Heart left ventricle (tissue), 16 donors: Measurements from ENCODE around the gene CZIB. TPM values are rescaled to one million over a fixed set of nuclear protein-coding genes. Genes with fewer than 3 reads are reported as not detected.

Experiments used
- ATAC-seq, 4 donors: fragments of 200-7000 bp; cut with Tn5 transposase; one replicate each; pipeline ENCODE4 v1.9.1; 2020 to 2022; ENCODE audit warnings: moderate library complexity in 4 of 4, mild to moderate bottlenecking in 3 of 4, moderate number of reproducible peaks in 1 of 4
- DNase-seq, 5 donors: peaks; one replicate each; pipeline ENCODE4 v3.0.0-alpha.2; 2020
- H3K27ac ChIP-seq, 12 donors: fragments of 200-600 bp; sonication (generic) in 4 of 12; one replicate each; pipeline versions ENCODE4 v1.5.0 to v1.8.0; 2016 to 2022; ENCODE audit warnings: mild to moderate bottlenecking in 2 of 12
- H3K27me3 ChIP-seq, 9 donors: fragments of 200-600 bp; sonication (generic) in 2 of 9; one replicate each; pipeline versions ENCODE4 v1.5.1 to v1.8.0; 2016 to 2022; ENCODE audit warnings: mild to moderate bottlenecking in 3 of 9
- H3K36me3 ChIP-seq, 9 donors: fragments of 200-600 bp; sonication (generic) in 2 of 9; one replicate each; pipeline versions ENCODE4 v1.5.0 to v1.8.0; 2018 to 2022; ENCODE audit warnings: mild to moderate bottlenecking in 2 of 9
- H3K4me1 ChIP-seq, 12 donors: fragments of 200-600 bp; sonication (generic) in 4 of 12; one replicate each; pipeline versions ENCODE4 v1.5.0 to v1.8.0; 2016 to 2022; ENCODE audit warnings: mild to moderate bottlenecking in 3 of 12
- H3K4me3 ChIP-seq, 12 donors: fragments of 200-600 bp; sonication (generic) in 4 of 12; one replicate each; pipeline versions ENCODE4 v1.5.0 to v1.8.0; 2017 to 2022; ENCODE audit warnings: mild to moderate bottlenecking in 9 of 12, moderate library complexity in 4 of 12
- H3K9me3 ChIP-seq, 12 donors: fragments of 200-600 bp; sonication (generic) in 4 of 12; one replicate each; pipeline versions ENCODE4 v1.5.0 to v1.8.0; 2016 to 2022; ENCODE audit warnings: mild to moderate bottlenecking in 1 of 12
- CTCF ChIP-seq, 12 donors: fragments of 200-600 bp; sonication (generic) in 4 of 12; IDR thresholded peaks; one replicate each; pipeline versions ENCODE4 v1.5.0 to v1.8.0; 2018 to 2022; ENCODE audit warnings: antibody characterized with exemption in 12 of 12, mild to moderate bottlenecking in 5 of 12
- POLR2A ChIP-seq, 2 donors: fragments of 450-650 bp; IDR thresholded peaks; one replicate each; pipeline ENCODE4 v1.6.1; 2017; ENCODE audit warnings: antibody characterized with exemption in 2 of 2, mild to moderate bottlenecking in 2 of 2, moderate library complexity in 2 of 2
- WGBS, 4 donors: extraction: QIAGEN DNeasy Blood & Tissue Kit in 2 of 4; methylation state at CpG; one replicate each; pipeline versions ENCODE4 v1.1.5 to v1.1.7; 2013 to 2018; 5-methylcytosine and 5-hydroxymethylcytosine counted together
- intact Hi-C, 10 donors: fragments of 100-400 bp; cut with DNase I; formaldehyde crosslinking; loops; one replicate each; pipeline versions ENCODE4 v1.11.1 to v1.14.2; 2022
- polyA plus RNA-seq, 2 donors: library from polyadenylated mRNA; stranded (reverse); fragments of 200-250 nt; gene quantifications; one replicate each; pipeline ENCODE4 v1.2.3, GENCODE V29; 2013
- total RNA-seq, 9 donors: library from RNA; depleted of rRNA in 2 of 9; stranded (reverse); fragments of >200 nt in 2 of 9; fragmentation: NEBNext Ultra II Directional in 3 of 9; extraction: Animal tissue kit (Norgen Biotek cat#: 25700) in 3 of 9; gene quantifications; one replicate each; pipeline versions ENCODE4 v1.1.0 to v1.2.4, GENCODE V29; 2016 to 2023
- donor health status: ischemic (EF 13 %, LVEDD 7.1; RV severe dilation, severe dysfunction).
- donor health status: healthy with polysubstance abuse.
- donor health status: DM: no; HTN: yes; CAD: no.
- donor health status: DM: no; HTN: no; CAD: no.
- donor health status: ischemic (EF 25% LVEDD 6.9; RV normal size, moderate dysfunction).
- donor health status: ischemic (EF 25% LVEDD 5.7; RV mildly dilated, moderate dysfunction).
- donor health status: healthy.
- donor health status: DM: yes; HTN: yes; CAD: no.
- donor health status: ischemic (EF 35%, LVEDD 5.7; RV mildly dilated, moderate dysfunction).
- donor health status: nonischemic (EF 11% LVEDD 7.7; RV severe dilation, severe dysfunction).
- donor health status: DM: yes; HTN: yes; CAD: no.
- donor health status: PGD.
- donor health status: ischemic (EF 29% LVEDD 5.4; RV normal size, mild dysfunction).
- donor health status: nonischemic (EF 23%, LVEDD 6.1; RV moderate dilation, normal function).

CZIB gene
- total and polyA plus RNA-seq, 11 donors = 39.4 to 85.0 (median 46.1) TPM

- intact Hi-C loops = no loop called here
- Histone ChIP-seq H3K4me3 (no peak overlapping the region), H3K36me3 (peaks cover 0 to 21% (median 0%) of the 10 kb centered on the region in 9 donors), H3K4me1 (peaks cover 0 to 7% (median 0%) of the 10 kb centered on the region in 12 donors), H3K27ac (no peak overlapping the region), H3K27me3 (no peaks in the 10 kb centered on the region), H3K9me3 (no peaks in the 10 kb centered on the region)
- no peak for DNase-seq
- ATAC-seq = no peak
- no peak for TF ChIP-seq CTCF (IDR thresholded peaks at IDR 0.05)
- TF ChIP-seq POLR2A (IDR thresholded peaks at IDR 0.05) = no peak
- 79 to 96% (median 91%) methylated on average over 4 of the region's 4 CpGs for whole genome bisulfite sequencing, 4 donors
Observed at GRCh38 chr1:53246261-53247134, 26.1 kb upstream of the CZIB start.

- ATAC-seq (no peak), DNase-seq (no peak)
- Histone ChIP-seq H3K36me3 (peaks cover 0 to 11% (median 0%) of the 10 kb centered on the region in 9 donors), H3K27me3 (no peaks in the 10 kb centered on the region), H3K9me3 (no peaks in the 10 kb centered on the region), H3K4me3 (no peak overlapping the region), H3K27ac (no peak overlapping the region), H3K4me1 (peaks cover 0 to 3% (median under 1%) of the 10 kb centered on the region in 12 donors)
- TF ChIP-seq CTCF (IDR thresholded peaks at IDR 0.05) (no peak), POLR2A (IDR thresholded peaks at IDR 0.05) (no peak)
- 49 to 61% (median 51%) methylated on average over 4 of the region's 4 CpGs for WGBS, 4 donors
- intact Hi-C loops = no loop called here
Observed at GRCh38 chr1:53244141-53244540, 23.7 kb upstream of the CZIB start.

- Histone ChIP-seq H3K4me1 (peaks cover 0 to 12% (median 7%) of the 10 kb centered on the region in 12 donors), H3K27ac (no peak overlapping the region), H3K4me3 (no peak overlapping the region), H3K27me3 (no peaks in the 10 kb centered on the region), H3K36me3 (peaks cover 0 to 11% (median 0%) of the 10 kb centered on the region in 9 donors), H3K9me3 (no peaks in the 10 kb centered on the region)
- ATAC-seq (no peak), DNase-seq (no peak)
- 66 to 82% (median 75%) methylated on average over 4 of the region's 4 CpGs for WGBS, 4 donors
- TF ChIP-seq POLR2A (IDR thresholded peaks at IDR 0.05) = no peak
- TF ChIP-seq CTCF (IDR thresholded peaks at IDR 0.05) = no peak
- intact Hi-C loops = no loop called here
Observed at GRCh38 chr1:53242381-53242780, 21.9 kb upstream of the CZIB start.

- Histone ChIP-seq H3K9me3 (no peaks in the 10 kb centered on the region), H3K4me3 (no peak overlapping the region), H3K27me3 (no peaks in the 10 kb centered on the region), H3K4me1 (peaks cover 0 to 18% (median 13%) of the 10 kb centered on the region in 12 donors), H3K27ac (no peak overlapping the region), H3K36me3 (peaks cover 0 to 11% (median 0%) of the 10 kb centered on the region in 9 donors)
- 84 to 94% (median 90%) methylated on average over 2 of the region's 2 CpGs for WGBS, 4 donors
- DNase-seq (no peak), ATAC-seq (no peak)
- TF ChIP-seq CTCF (IDR thresholded peaks at IDR 0.05) = no peak
- TF ChIP-seq POLR2A (IDR thresholded peaks at IDR 0.05) = no peak
- intact Hi-C loops = no loop called here
Observed at GRCh38 chr1:53241828-53242227, 21.4 kb upstream of the CZIB start.
